Activated CD4-positive, alpha-beta T cell treated with anti-CD3 and anti-CD28 coated beads, Interleukin-2, Interleukin-6, amounts not matched to agents 100 ng/mL and 50 ng/mL, durations not matched to agents 16 hours and 8 hours (primary cell): ENCODE results near the gene CYP2A13.
"Not testable (repeated sequence)": the region's sequence is repeated elsewhere in the genome, so short reads cannot be mapped to it uniquely, and the experiment has no call there.

Experiments used
- DNase-seq: peaks from one replicate; pipeline ENCODE4 v3.0.0-alpha.2; 2020

The CYP2A13 gene, protein sequence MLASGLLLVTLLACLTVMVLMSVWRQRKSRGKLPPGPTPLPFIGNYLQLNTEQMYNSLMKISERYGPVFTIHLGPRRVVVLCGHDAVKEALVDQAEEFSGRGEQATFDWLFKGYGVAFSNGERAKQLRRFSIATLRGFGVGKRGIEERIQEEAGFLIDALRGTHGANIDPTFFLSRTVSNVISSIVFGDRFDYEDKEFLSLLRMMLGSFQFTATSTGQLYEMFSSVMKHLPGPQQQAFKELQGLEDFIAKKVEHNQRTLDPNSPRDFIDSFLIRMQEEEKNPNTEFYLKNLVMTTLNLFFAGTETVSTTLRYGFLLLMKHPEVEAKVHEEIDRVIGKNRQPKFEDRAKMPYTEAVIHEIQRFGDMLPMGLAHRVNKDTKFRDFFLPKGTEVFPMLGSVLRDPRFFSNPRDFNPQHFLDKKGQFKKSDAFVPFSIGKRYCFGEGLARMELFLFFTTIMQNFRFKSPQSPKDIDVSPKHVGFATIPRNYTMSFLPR

DNA sequence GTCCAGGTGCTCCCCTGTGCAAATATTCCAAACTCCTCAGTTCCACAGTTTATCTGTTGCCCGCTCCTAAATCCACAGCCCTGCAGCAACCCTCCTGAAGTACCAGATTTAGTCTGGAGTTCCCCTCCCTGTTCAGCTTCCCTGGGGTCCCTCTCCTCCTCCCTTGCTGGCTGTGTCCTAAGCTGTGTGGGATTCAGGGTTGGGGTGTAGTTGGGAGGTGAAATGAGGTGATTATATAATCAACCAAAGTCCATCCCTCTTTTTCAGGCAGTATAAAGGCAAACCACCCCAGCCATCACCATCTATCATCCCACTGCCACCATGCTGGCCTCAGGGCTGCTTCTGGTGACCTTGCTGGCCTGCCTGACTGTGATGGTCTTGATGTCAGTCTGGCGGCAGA, at the start of gene CYP2A13:
Gene CYP2A13, plus strand, starts transcription at position 301 of the 400 bp plus-strand sequence. Its CDS starts 21 bp downstream, at position 322.
- DNase-seq: no peak

DNA sequence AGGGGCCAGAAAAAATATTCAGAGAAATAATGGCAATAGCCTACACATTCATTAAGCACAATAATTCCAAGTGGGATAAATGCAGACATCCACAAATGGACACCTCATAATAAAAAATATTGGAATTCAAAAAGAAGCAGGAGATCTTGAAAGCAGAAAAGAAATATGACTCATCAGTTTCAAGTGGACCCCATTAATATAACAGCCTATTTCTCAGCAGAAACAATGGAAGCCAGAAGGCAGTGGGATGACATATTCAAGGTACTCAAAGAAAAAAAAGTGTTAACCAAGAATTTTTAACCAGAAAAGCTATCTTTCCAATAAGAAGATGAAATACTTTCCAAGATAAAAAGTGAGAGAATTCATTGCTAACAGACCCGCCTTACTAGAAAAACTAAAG, 48.4 kb upstream of the CYP2A13 start:
- DNase-seq: no peak

DNA sequence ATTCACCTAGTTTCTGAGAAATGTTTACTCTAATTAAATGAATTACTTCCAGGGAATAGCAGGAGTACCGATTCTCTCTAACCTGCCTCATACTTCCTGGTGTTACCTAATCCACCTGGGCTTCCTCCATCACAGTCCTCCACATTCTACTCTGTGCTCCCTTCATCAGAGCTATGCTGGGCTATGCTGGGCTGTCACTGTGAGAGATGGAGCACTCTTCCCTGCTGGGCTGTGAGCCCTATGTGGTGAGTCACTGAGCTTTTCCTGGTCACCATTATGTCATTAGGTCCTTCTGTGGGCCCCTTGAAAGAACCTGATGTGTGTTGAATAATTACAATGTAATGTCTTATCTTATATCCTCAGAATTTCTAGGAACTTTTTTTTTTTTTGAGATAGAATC, 43.2 kb upstream of the CYP2A13 start:
- DNase-seq: not testable (repeated sequence)

DNA sequence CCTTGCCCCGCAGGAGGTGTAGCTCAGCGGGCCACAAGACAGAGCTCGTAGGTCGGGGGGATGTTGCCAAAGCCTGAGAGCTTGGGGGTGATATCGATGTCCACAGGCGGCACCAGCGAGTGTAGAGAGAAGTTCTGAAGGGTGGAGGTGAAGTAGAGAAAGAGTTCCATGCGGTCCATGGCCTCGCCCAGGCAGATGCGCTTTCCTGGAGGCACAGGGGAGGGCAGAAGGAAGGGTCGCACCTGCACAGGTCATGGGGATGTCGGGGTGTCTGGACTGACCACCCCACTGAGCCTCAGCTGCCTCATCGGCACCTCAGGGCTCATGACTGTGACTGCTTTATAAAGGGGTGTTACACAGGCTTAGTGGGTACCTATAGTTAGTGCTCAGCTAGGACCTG, 37.8 kb upstream of the CYP2A13 start:
- DNase-seq: no peak

DNA sequence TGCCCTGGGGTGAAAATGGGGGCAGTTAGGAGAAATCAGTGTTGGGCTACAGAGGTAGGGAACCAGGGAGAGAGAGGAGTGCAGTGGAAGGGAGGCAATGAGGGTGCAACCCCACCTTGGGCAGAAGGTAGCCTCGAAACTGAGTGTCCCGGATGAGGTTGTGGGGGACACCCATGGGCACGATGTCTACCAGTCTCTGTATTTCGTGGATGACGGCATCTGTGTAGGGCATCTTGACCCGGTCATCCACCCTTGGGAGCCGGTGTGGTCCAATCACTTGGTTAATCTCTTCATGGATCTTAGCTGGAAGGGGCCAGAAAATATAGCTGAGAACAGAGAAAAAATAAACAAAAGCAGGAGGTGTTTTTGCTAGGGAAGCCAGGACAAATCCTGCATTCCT, 36.1 kb upstream of the CYP2A13 start:
- DNase-seq: not testable (repeated sequence)

DNA sequence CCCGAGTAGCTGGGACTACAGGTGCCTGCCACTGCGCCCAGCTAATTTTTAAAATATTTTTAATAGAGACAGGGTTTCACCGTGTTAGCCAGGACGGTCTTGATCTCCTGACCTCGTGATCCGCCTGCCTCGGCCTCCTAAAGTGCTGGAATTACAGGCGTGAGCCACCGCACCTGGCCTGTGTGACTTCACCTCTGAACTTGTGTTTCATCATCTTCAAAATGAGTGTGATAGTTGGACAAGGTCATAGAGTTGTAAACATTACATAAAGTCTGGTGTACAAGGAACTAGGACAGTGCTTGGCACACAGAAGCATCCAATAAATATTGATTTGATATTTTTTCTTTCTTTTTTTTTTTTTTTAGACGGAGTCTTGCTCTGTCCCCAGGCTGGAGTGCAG, 34.9 kb upstream of the CYP2A13 start:
- not testable (repeated sequence) for DNase-seq

DNA sequence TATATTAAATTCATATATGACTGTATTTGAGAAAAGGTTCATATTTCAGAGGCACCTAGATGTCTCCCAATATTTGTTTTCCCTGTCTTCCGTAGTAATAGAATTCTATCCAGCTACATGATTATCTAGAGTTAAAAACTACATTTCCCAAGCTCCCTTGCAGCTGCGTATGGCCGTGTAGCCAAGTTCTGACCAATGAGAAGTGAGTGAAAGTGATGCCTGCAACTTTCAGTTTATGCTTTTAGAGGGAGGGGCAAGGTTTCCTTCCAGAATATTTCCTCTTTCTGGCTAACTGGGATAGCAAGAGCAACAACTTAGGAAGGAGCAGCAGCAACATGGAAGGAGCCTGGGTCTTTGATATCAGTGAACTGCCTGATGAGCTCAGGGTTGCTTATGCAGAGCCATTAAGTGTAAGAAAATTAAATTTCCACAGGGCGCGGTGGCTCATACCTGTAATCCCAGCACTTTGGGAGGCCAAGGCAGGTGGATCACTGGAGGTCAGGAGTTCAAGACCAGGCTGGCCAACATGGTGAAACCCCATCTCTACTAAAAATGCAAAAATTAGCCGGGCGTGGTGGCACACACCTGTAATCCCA, 23.2 kb upstream of the CYP2A13 start:
- DNase-seq: peak; percentile 17

DNA sequence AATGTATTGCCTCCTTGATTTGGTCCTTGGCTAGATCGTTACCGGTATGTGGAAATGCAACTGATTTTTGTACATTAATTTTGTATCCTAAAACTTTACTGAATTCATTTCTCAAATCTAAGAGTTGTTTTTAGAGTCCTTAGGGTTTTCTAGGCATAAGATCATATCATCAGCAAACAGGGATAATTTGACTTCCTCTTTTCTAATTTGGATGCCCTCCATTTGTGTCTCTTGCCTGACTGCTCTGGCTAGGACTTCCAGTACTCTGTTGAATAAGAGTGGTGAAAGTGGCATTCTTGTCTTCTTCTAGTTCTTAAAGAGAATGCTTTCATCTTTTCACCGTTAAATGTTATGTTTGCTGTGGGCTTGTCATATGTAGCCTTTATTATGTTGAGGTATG, 12.0 kb upstream of the CYP2A13 start:
- no peak for DNase-seq

DNA sequence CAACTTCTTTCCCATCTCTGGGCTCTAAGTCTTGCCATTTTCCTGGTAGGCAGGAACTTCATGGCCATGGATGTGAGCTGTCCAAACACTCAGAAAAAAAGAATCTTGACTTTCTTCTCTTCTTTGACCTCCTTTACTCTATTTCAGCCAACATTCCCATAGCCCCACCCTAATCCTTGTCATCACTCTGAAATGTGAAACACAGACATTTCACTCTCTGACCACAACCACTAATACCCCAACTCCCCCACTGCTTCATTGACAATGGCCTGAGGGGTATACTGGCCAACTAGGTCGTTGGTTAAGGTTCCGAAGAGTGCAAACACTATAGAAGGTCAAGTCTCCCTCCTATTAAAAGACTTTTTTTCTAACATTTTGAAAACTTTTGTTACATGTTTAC, 4.7 kb upstream of the CYP2A13 start:
- no peak for DNase-seq

DNA sequence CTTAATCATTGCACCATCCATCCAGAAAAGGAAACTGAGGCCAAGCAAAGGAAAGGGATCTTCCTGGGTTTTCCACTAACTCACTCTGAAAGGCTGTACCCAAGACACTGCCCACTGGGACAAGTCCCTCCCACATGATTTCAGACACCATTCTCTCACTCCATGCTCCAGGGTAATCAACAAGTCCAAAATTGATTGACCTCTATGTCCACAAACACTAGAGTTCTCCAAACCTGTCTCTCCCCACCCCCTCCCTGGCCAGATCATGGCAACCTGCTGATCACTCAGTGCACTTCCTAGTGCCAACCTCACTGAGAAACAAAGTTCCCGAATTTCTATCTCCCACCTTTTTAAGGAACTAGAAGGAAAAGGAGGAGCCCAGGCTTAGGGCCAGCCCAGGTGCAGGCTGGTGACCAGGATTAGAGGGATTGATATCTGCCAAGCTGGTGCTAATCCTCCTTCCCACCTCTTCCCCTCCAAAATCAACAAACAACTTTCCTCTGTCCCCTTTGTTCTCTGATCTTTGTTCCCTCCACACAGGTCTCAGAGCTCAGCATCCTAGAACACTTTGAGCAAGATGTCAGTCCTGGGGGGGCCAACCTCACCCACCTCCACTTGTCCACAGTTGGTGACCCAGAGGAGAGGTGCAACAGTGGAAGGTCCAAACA, 2.4 kb upstream of the CYP2A13 start:
- no peak for DNase-seq

DNA sequence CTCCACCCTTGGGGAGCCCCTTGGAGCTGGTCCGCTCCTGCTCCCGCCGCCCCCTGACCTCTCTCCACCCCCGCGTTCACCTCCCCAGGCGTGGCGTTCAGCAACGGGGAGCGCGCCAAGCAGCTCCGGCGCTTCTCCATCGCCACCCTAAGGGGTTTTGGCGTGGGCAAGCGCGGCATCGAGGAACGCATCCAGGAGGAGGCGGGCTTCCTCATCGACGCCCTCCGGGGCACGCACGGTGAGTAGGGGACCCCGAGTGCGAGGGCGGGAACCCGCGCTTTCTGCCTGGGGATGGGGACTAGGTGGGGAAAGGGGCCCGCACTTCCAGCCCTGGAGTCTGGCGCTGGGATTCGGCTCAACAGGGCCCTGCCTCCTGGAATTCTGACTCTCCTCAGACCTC, 1.7 kb downstream of the CYP2A13 start:
- no peak for DNase-seq

DNA sequence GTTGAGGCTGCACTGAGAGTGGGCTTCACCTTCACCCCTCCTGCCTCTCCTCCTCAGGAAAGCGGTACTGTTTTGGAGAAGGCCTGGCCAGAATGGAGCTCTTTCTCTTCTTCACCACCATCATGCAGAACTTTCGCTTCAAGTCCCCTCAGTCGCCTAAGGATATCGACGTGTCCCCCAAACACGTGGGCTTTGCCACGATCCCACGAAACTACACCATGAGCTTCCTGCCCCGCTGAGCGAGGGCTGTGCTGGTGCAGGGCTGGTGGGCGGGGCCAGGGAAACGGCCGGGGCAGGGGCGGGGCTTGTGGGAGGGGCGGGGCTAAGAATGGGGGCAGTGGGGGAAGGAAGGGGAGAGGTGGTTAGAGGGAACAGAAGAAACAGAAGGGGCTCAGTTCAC, 7.5 kb downstream of the CYP2A13 start:
- DNase-seq: no peak

DNA sequence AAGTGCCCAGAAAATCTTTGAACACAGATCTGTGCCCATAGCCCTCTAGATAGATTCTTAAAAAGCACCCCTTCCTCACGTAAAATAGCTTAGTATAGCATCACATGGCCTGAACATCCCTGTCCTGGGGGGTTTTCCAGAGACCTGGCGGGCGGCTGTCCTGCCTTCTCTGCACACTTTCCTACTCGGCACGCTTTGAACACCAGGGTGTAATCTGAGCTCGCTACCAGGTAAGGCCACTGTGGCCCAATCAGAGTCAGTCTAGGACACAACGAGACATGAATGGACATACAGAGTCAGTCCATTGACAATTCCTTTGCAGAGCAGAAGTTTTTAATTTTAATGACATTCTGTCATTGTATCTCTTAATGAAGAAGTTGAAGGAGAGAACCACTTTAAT, 8.1 kb downstream of the CYP2A13 start:
- no peak for DNase-seq

DNA sequence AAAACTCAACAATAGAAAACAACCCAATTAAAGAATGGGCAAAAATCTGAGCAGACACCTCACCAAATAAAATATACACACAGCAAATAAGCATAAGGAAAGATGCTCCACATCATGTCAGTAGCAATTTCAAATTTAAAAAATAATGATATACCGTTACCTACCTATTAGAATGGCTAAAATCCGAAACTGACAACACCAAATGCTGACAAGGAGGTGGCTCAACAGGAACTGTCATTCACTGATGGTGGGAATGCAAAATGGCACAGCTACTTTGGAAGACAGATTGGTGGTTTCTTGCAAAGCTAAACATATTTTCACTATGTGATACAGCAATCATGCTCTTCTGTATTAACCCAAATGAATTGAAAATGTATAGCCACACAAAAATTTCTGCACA, 9.1 kb downstream of the CYP2A13 start:
- no peak for DNase-seq

DNA sequence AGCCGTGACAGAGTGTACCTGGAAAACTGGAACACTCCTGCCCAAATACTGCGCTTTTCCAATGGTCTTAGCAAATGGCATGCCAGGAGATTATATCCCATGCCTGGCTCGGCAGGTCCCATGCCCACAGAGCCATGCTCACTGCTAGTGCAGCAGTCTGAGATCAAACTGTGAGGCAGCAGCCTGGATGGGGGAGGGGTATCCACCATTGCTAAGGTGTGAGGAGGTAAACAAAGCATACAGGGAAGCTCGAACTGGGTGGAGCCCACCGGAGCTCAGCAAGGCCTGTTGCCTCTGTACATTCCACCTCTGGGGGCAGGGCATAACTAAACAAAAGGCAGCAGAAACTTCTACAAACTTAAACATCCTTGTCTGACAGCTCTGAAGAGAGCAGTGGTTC, 10.5 kb downstream of the CYP2A13 start:
- DNase-seq: no peak

DNA sequence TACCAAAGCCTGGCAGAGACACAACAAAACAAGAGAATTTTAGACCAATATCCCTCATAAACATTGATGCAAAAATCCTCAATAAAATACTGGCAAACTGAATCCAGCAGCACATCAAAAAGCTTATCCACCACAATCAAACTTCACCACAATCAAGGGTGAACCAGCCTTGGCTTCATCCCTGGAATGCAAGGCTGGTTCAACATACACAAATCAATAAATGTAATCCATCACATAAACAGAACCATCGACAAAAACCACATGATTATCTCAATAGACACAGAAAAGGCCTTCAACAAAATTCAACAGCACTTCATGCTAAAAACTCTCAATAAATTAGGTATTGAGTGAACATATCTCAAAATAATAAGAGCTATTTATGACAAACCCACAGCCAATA, 14.0 kb downstream of the CYP2A13 start:
- not testable (repeated sequence) for DNase-seq

DNA sequence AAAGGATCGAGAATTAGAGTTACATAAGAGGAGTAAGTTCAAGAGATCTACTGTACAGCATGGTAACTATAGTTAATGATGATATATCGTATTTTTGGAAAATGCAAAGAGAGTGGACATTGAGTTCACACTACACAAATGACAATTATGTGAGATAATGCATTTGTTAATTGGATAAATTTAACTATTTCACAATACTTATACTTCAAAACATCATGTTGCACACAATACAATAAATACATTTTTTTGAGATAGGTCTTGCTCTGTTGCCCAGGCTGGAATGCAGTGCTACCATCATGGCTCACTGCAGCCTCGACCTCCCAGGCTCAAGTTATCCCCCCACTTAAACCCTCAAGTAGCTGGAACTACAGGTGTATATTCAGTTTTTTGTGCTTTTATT, 17.9 kb downstream of the CYP2A13 start:
- DNase-seq: no peak

DNA sequence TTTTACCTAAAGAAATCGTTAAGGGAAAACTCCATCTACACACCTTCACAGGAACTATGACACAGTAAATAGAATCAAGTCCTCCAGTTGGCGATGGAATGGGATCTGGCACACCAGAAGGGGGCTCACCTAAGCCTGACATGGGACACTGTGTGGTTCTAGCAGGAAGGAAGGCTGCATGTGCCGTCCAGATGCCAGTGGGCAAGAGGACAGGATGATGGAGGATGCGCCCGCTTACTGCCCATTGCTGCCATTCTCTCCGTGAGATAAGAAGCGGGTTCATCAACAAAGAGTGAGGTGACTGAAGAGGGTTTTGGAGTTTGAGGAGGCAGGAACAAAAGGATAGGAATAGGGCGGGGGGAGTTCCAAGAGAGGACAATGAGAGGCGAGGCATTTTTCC, 23.0 kb downstream of the CYP2A13 start:
- DNase-seq: no peak

DNA sequence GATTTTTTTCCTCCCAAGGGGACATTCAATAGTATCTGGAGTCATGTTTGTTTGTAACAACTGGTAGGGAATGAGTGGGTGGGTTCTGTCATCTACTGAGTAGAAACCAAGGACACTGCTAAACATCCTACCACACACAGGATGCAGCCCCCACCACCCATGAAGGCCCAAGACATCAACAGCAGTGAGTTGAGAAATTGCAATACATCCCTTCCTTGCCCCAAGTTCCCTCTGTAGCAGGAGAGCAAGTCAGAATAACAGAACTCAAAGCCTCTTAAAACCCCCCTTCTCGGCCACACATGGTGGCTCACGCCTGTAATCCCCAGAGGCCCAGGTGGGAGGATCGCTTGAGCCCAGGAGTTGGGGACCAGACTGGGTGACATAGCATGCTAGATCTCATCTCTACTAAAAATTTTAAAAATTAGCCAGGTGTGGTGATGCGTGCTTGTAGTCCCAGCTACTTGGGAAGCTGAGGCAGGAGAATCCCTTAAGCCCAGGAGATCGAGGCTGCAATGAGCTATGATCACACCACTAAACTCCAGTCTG, 23.6 kb downstream of the CYP2A13 start:
- DNase-seq: no peak

DNA sequence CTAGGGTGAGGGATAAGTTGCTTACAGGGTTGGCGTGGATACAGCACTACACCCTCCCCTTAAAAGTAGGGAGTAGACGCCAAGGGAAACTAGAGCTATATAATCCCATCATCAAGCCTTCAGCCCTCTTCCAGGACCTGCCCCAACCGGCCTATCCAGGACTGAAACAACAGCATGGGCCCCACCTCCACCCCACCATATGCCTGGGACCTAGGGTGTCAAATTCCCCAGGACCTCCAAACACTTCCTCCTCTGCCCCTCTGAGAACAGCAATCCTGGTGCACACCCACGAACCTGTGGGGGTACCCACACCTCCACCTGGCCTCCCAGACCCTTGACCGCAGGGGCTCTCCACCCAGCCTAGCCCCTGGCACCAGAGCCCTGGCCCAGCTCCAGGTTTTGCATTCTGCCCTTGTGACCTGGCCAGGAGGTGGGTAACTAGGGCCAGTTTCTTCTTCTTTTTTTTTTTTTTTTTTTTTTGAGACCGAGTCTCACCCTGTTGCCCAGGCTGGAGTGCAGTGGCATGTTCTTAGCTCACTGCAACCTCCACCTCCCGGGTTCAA, 24.6 kb downstream of the CYP2A13 start:
- no peak for DNase-seq

DNA sequence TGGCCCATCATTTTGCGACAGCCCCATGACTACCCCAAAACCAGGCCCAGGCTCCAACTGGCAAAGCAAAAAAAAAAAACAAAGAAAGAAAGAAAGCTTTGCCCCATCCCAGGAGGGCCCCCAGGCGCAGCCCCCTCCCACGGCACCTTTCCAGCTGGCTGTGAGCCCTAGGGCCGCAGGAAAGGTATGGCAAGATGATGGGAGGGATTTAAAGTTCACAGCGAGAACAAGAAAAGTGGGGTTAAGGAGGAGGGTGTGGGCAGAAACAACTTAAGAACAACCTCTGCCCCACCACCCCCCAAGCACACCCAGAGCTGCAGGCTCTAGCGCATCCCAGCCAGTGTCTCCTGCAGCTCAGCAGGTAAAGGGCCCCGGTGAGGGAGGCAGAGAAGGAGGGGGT, 25.9 kb downstream of the CYP2A13 start, which contains the start of gene CYP2F1:
Gene CYP2F1, plus strand, starts transcription at position 301 of the 400 bp plus-strand sequence. CDS start 1,757 bp downstream, outside the sequence.
- no peak for DNase-seq

DNA sequence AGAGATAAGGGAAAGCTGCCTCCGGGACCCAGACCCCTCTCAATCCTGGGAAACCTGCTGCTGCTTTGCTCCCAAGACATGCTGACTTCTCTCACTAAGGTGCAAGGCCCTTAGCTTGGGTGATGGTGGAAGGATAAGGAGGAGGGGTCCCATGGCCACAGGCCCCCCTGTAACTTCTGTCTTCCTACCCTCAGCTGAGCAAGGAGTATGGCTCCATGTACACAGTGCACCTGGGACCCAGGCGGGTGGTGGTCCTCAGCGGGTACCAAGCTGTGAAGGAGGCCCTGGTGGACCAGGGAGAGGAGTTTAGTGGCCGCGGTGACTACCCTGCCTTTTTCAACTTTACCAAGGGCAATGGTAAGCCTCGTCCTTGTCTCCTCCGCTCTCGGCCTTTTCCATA, 28.0 kb downstream of the CYP2A13 start:
- DNase-seq: no peak
